GM12878 (cell line): ENCODE data around the gene DHCR7. TPM values are rescaled to one million over a fixed set of nuclear protein-coding genes. Genes with fewer than 3 reads are reported as not detected.

Experiments
- ATAC-seq: fragments of 200-7000 bp; cut with Tn5 transposase; 3 replicates; pipeline ENCODE4 v1.9.1; 2020; ENCODE audit warnings: mild to moderate bottlenecking, moderate library complexity
- BruUV-seq: library from RNA; stranded (reverse); fragments of 400-500 nt; replicated peaks from 2 replicates; lab custom pipeline; 2021; lab: Mats Ljungman, UMichigan
- CTCF ChIA-PET: fragments of 300-600 bp; sonication (Branson Sonifier 250); formaldehyde crosslinking; extraction: SDS; loops from one replicate; lab custom pipeline; 2021; ENCODE audit warnings: inconsistent platforms; lab: Yijun Ruan, JAX
- POLR2A ChIA-PET: fragments of 350-600 bp; formaldehyde crosslinking; extraction: SDS; loops from one replicate; lab custom pipeline; 2021; ENCODE audit warnings: inconsistent platforms; lab: Charles Lee
- RAD21 ChIA-PET: fragments of 300-600 bp; sonication (Branson Sonifier 250); formaldehyde crosslinking; loops from one replicate; lab custom pipeline; 2023; ENCODE audit warnings: antibody characterized with exemption; ENCODE audit not compliant: unreplicated experiment; lab: Charles Lee
- SMC1A ChIA-PET: fragments of 300-600 bp; sonication (Branson Sonifier 250); formaldehyde crosslinking; loops from one replicate; lab custom pipeline; 2023; ENCODE audit not compliant: unreplicated experiment, uncharacterized antibody; lab: Charles Lee
- DNase-seq: peaks from one replicate; pipeline ENCODE4 v3.0.0-alpha.2; 2011; ENCODE audit warnings: low read depth, low spot score
- FAIRE-seq: peaks from 3 replicates; lab custom pipeline; 2011; peaks lifted over from hg19 to GRCh38; lab: Jason Lieb, UNC
- H2AFZ ChIP-seq: 2 replicates; pipeline ENCODE4 v1.6.0; 2011; ENCODE audit warnings: low read depth, low read length, control low read depth; ENCODE audit not compliant: control insufficient read depth
- H3K27ac ChIP-seq: 2 replicates; pipeline ENCODE4 v1.5.1; 2011; ENCODE audit warnings: control low read depth; ENCODE audit not compliant: control insufficient read depth, insufficient read depth
- H3K27me3 ChIP-seq, 2 experiments: replicated peaks in 1 of 2; 2 replicates each; pipeline versions ENCODE4 v1.6.0 to v1.6.1; 2011; ENCODE audit warnings: low read length in 1 of 2; ENCODE audit not compliant: control insufficient read depth in 2 of 2, insufficient read depth in 2 of 2
- H3K36me3 ChIP-seq, 2 experiments: 2 replicates each; pipeline ENCODE4 v1.5.1; 2011; ENCODE audit warnings: low read length in 1 of 2; ENCODE audit not compliant: control insufficient read depth in 2 of 2, insufficient read depth in 2 of 2
- H3K4me1 ChIP-seq: 2 replicates; pipeline ENCODE4 v1.6.1; 2011; ENCODE audit warnings: mild to moderate bottlenecking, low read length, moderate library complexity, mixed read lengths; ENCODE audit not compliant: control insufficient read depth, insufficient read depth
- H3K4me2 ChIP-seq: 2 replicates; pipeline ENCODE4 v1.6.0; 2011; ENCODE audit warnings: control low read depth; ENCODE audit not compliant: control insufficient read depth, insufficient read depth
- H3K4me3 ChIP-seq: fragments of 200-600 bp; sonication (generic); 2 replicates; pipeline ENCODE4 v1.5.1; 2016
- H3K79me2 ChIP-seq: 2 replicates; pipeline ENCODE4 v1.6.0; 2011; ENCODE audit warnings: low read length; ENCODE audit not compliant: control insufficient read depth, insufficient read depth
- H3K9ac ChIP-seq: 2 replicates; pipeline ENCODE4 v1.8.0; 2011; ENCODE audit warnings: low read length, control low read depth, mixed read lengths; ENCODE audit not compliant: control insufficient read depth, insufficient read depth
- H3K9me3 ChIP-seq: replicated peaks from 3 replicates; pipeline ENCODE4 v1.5.1; 2011; ENCODE audit warnings: mild to moderate bottlenecking, low read length; ENCODE audit not compliant: control insufficient read depth, insufficient read depth
- H4K20me1 ChIP-seq: 2 replicates; pipeline ENCODE4 v1.6.0; 2011; ENCODE audit not compliant: control insufficient read depth, insufficient read depth
- CBFB ChIP-seq: IDR thresholded peaks from 2 replicates; pipeline ENCODE4 v1.6.1; 2016; ENCODE audit warnings: antibody characterized with exemption, low read depth
- MXI1 ChIP-seq: fragments of 150-350 bp; IDR thresholded peaks from 2 replicates; pipeline ENCODE4 v1.6.1; 2011; ENCODE audit warnings: low read depth, mild to moderate bottlenecking, inconsistent platforms, low read length, improper control_type of control experiment
- RELA ChIP-seq: fragments of 450-650 bp; IDR thresholded peaks from 2 replicates; pipeline ENCODE4 v1.8.0; 2014; ENCODE audit warnings: borderline replicate concordance; ENCODE audit not compliant: partially characterized antibody
- SMC3 ChIP-seq: IDR thresholded peaks from 2 replicates; pipeline ENCODE4 v1.6.1; 2011; ENCODE audit warnings: low read length, improper control_type of control experiment, borderline replicate concordance
- SRF ChIP-seq, 2 experiments: IDR thresholded peaks; 2 replicates each; pipeline ENCODE4 v1.6.1; 2011; ENCODE audit warnings: low read depth in 2 of 2, low read length in 2 of 2, mild to moderate bottlenecking in 1 of 2, moderate library complexity in 1 of 2
- TCF12 ChIP-seq: IDR thresholded peaks from 2 replicates; pipeline ENCODE4 v1.6.1; 2011; ENCODE audit warnings: low read depth, mild to moderate bottlenecking, low read length
- ZNF384 ChIP-seq: IDR thresholded peaks from 2 replicates; pipeline ENCODE4 v1.6.1; 2012; ENCODE audit warnings: low read depth, mild to moderate bottlenecking, low read length, improper control_type of control experiment, borderline replicate concordance
- WGBS: methylation state at CpG from one replicate; pipeline ENCODE4 v1.1.6; 2016; ENCODE audit warnings: low lambda C conversion rate; ENCODE audit not compliant: insufficient replicate concordance, insufficient coverage; ENCODE audit errors: missing lambda C conversion rate; 5-methylcytosine and 5-hydroxymethylcytosine counted together
- in situ Hi-C: fragments of 300-500 bp; cut with MboI; formaldehyde crosslinking; loops from 9 replicates; pipeline ENCODE4 v1.14.3; 2018; ENCODE audit warnings: mixed read lengths
- intact Hi-C: fragments of 100-400 bp; cut with micrococcal nuclease; formaldehyde crosslinking; loops from one replicate; pipeline ENCODE4 v1.14.2; 2022; ENCODE audit not compliant: unreplicated experiment
- polyA plus RNA-seq, 11 experiments: library from polyadenylated mRNA; depleted of rRNA in 4 of 11; unstranded in 6 of 11; stranded (reverse) in 5 of 11; fragments of >200 nt; fragmentation: Nextera tagmentation in 4 of 11; fragmentation: Illumina TruSeq in 1 of 11; extraction: Ambion mirVana in 4 of 11; extraction: Trizol in 1 of 11; gene quantifications; 1 replicate in 1 of 11; 2 replicates in 10 of 11; pipeline versions ENCODE4 v1.2.1 to v1.2.3, GENCODE V29; 2011 to 2016; ENCODE audit warnings: inconsistent platforms in 2 of 11, missing spikeins in 2 of 11, low read depth in 1 of 11
- total RNA-seq, 4 experiments: library from RNA; depleted of rRNA in 3 of 4; stranded (reverse); fragments of >200 nt in 3 of 4; fragmentation: Illumina TruSeq in 1 of 4; extraction: Trizol in 1 of 4; gene quantifications; 2 replicates each; pipeline versions ENCODE4 v1.2.1 to v1.2.3, GENCODE V29; 2013 to 2021
- TF ChIP-seq, protein P1 (sequence below): IDR thresholded peaks from 2 replicates; pipeline ENCODE4 v1.6.1; 2011; ENCODE audit warnings: borderline replicate concordance, low read depth, mild to moderate bottlenecking, moderate library complexity, mixed read lengths, low read length; ENCODE audit not compliant: insufficient read depth; ENCODE audit errors: extremely low read length

The DHCR7 gene
- total and polyA plus RNA-seq, 10 of the 15 experiments (the other 5 are each of a cell fraction or from before 2014, with no cell fraction given) = 4.2 to 115 (median 57.8) TPM

GRCh38 chr11:71486320-71486719, 38.1 kb upstream of the DHCR7 start:
- Histone ChIP-seq H3K27ac (no peak overlapping the region), H3K27me3 (no peaks in the 10 kb centered on the region), H3K9ac (no peak overlapping the region), H3K79me2 (no peaks in the 10 kb centered on the region), H3K4me3 (no peak overlapping the region), H2AFZ (no peak overlapping the region), H3K36me3 (peaks cover 36% of the 10 kb centered on the region in 2 experiments), H3K9me3 (no peaks in the 10 kb centered on the region), H3K4me1 (peaks cover 11% of the 10 kb centered on the region), H3K4me2 (no peak overlapping the region), H4K20me1 (no peaks in the 10 kb centered on the region)
- RAD21 ChIA-PET = no interaction called here
- ATAC-seq (no peak), DNase-seq (no peak), FAIRE-seq (no peak)
- SMC1A ChIA-PET = no interaction called here
- intact Hi-C loops = no loop called here
- CTCF ChIA-PET = interaction anchor here (0.6 kb wide), 1 partner anchor 673 kb away, joined by 5 read pairs; no protein-coding TSS in a partner anchor
- in situ Hi-C loops = no loop called here
- 92% methylated on average over 1 of the region's 1 CpG for WGBS
- BruUV-seq = no TSS peak
- POLR2A ChIA-PET = no interaction called here
- no peak for TF ChIP-seq SRF (IDR thresholded peaks at IDR 0.05; ENCODE audit: low read depth in 2 of 2, low read length in 2 of 2)
- TF ChIP-seq CBFB = no peak
- no peak for TF ChIP-seq TCF12
- no peak for TF ChIP-seq ZNF384

GRCh38 chr11:71485466-71485865, 37.3 kb upstream of the DHCR7 start:
- Histone ChIP-seq H2AFZ (no peak overlapping the region), H3K36me3 (peaks cover 30 to 32% of the 10 kb centered on the region in 2 experiments), H3K4me1 (peaks cover 11% of the 10 kb centered on the region), H3K9ac (no peak overlapping the region), H4K20me1 (no peaks in the 10 kb centered on the region)
- no peak for DNase-seq
- TF ChIP-seq CBFB (no peak), RELA (no peak), SMC3 (no peak), MXI1 (no peak)
- TF ChIP-seq, protein P1, sequence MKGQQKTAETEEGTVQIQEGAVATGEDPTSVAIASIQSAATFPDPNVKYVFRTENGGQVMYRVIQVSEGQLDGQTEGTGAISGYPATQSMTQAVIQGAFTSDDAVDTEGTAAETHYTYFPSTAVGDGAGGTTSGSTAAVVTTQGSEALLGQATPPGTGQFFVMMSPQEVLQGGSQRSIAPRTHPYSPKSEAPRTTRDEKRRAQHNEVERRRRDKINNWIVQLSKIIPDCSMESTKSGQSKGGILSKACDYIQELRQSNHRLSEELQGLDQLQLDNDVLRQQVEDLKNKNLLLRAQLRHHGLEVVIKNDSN = no peak
- TF ChIP-seq, all 136 proteins: peak for 0
- CTCF ChIA-PET = no interaction called here
- H3K4me2 ChIP-seq = no peak overlapping the region
- SMC1A ChIA-PET = no interaction called here
- no TSS peak for BruUV-seq
- H3K9me3 ChIP-seq = no peaks in the 10 kb centered on the region
- H3K27ac ChIP-seq = no peak overlapping the region
- ATAC-seq (no peak), FAIRE-seq (no peak)
- no peaks in the 10 kb centered on the region for H3K79me2 ChIP-seq
- H3K4me3 ChIP-seq = no peak overlapping the region
- in situ Hi-C loops = no loop called here
- H3K27me3 ChIP-seq = no peaks in the 10 kb centered on the region
- RAD21 ChIA-PET = no interaction called here
- WGBS = 93% methylated on average over 17 of the region's 18 CpGs
- intact Hi-C loops = no loop called here
- POLR2A ChIA-PET = no interaction called here
